H9 (cell line): ENCODE measurements around the gene TMEM131. TPM values are rescaled to one million over a fixed set of nuclear protein-coding genes. Genes with fewer than 3 reads are reported as not detected.
"Not testable (repeated sequence)": the region's sequence is repeated elsewhere in the genome, so short reads cannot be mapped to it uniquely, and the experiment has no call there.

Experiments
- DNase-seq: peaks from one replicate; pipeline ENCODE4 v3.0.0-alpha.2; 2017
- H2AFZ ChIP-seq: one replicate; pipeline ENCODE4 v1.6.1; 2013; ENCODE audit warnings: mild to moderate bottlenecking, low read length, control low read depth, moderate library complexity
- H2AK5ac ChIP-seq: 2 replicates; pipeline ENCODE4 v1.6.1; 2013; ENCODE audit warnings: low read length, control low read depth, mixed read lengths; ENCODE audit not compliant: insufficient read length
- H2BK120ac ChIP-seq: one replicate; pipeline ENCODE4 v1.6.1; 2013; ENCODE audit warnings: low read depth, mild to moderate bottlenecking, low read length, control low read depth, inconsistent platforms; ENCODE audit not compliant: poor library complexity, severe bottlenecking
- H2BK12ac ChIP-seq: 2 replicates; pipeline ENCODE4 v1.6.1; 2013; ENCODE audit warnings: low read length, control low read depth, mixed read lengths, low read depth; ENCODE audit not compliant: insufficient read length
- H2BK15ac ChIP-seq: 2 replicates; pipeline ENCODE4 v1.6.1; 2013; ENCODE audit warnings: low read depth, low read length, control low read depth
- H2BK20ac ChIP-seq: one replicate; pipeline ENCODE4 v1.6.1; 2013; ENCODE audit warnings: low read depth, mild to moderate bottlenecking, low read length, control low read depth, inconsistent platforms; ENCODE audit not compliant: poor library complexity, severe bottlenecking
- H2BK5ac ChIP-seq: 2 replicates; pipeline ENCODE4 v1.6.1; 2013; ENCODE audit warnings: low read length, control low read depth, mixed read lengths; ENCODE audit not compliant: insufficient read length
- H3K14ac ChIP-seq: 2 replicates; pipeline ENCODE4 v1.6.1; 2013; ENCODE audit warnings: low read length, control low read depth; ENCODE audit not compliant: insufficient read depth
- H3K18ac ChIP-seq: 2 replicates; pipeline ENCODE4 v1.6.1; 2013; ENCODE audit warnings: low read depth, mild to moderate bottlenecking, mixed read lengths, low read length, control low read depth; ENCODE audit not compliant: insufficient read length
- H3K23ac ChIP-seq: 2 replicates; pipeline ENCODE4 v1.6.1; 2013; ENCODE audit warnings: low read length, control low read depth, mixed read lengths, low read depth; ENCODE audit not compliant: insufficient read length
- H3K23me2 ChIP-seq: 2 replicates; pipeline ENCODE4 v1.6.1; 2013; ENCODE audit warnings: low read depth, mild to moderate bottlenecking, mixed read lengths, low read length, control low read depth; ENCODE audit not compliant: insufficient read length, poor library complexity, severe bottlenecking
- H3K27ac ChIP-seq: 2 replicates; pipeline ENCODE4 v1.5.1; 2013; ENCODE audit warnings: low read length, control low read depth, mixed read lengths, low read depth; ENCODE audit not compliant: insufficient read length
- H3K27me3 ChIP-seq: 2 replicates; pipeline ENCODE4 v1.6.1; 2013; ENCODE audit warnings: low read length, control low read depth, inconsistent platforms; ENCODE audit not compliant: insufficient read depth
- H3K4ac ChIP-seq: 2 replicates; pipeline ENCODE4 v1.6.1; 2013; ENCODE audit warnings: low read depth, mild to moderate bottlenecking, control low read depth, inconsistent platforms, low read length, moderate library complexity
- H3K4me1 ChIP-seq: 2 replicates; pipeline ENCODE4 v1.6.1; 2013; ENCODE audit warnings: low read length, control low read depth, inconsistent platforms; ENCODE audit not compliant: insufficient read depth
- H3K4me2 ChIP-seq: 2 replicates; pipeline ENCODE4 v1.6.1; 2013; ENCODE audit warnings: low read length, control low read depth, mixed read lengths; ENCODE audit not compliant: insufficient read length, insufficient read depth
- H3K56ac ChIP-seq: 2 replicates; pipeline ENCODE4 v1.6.1; 2013; ENCODE audit warnings: low read depth, mild to moderate bottlenecking, mixed read lengths, low read length, control low read depth; ENCODE audit not compliant: insufficient read length
- H3K79me1 ChIP-seq: 2 replicates; pipeline ENCODE4 v1.6.1; 2013; ENCODE audit warnings: low read depth, mild to moderate bottlenecking, moderate library complexity, low read length, control low read depth, inconsistent platforms; ENCODE audit not compliant: insufficient read depth, poor library complexity, severe bottlenecking
- H3K79me2 ChIP-seq: 2 replicates; pipeline ENCODE4 v1.6.1; 2013; ENCODE audit warnings: low read length, control low read depth, inconsistent platforms; ENCODE audit not compliant: insufficient read depth
- H3K9ac ChIP-seq: 2 replicates; pipeline ENCODE4 v1.6.1; 2013; ENCODE audit warnings: low read length, control low read depth, mixed read lengths; ENCODE audit not compliant: insufficient read length; ENCODE audit errors: extremely low read depth
- H3K9me3 ChIP-seq: one replicate; pipeline ENCODE4 v1.6.1; 2013; ENCODE audit warnings: low read depth, low read length, inconsistent platforms; ENCODE audit not compliant: control insufficient read depth
- H3T11ph ChIP-seq: one replicate; pipeline ENCODE4 v1.6.1; 2013; ENCODE audit warnings: mild to moderate bottlenecking, low read length, control low read depth, inconsistent platforms
- H4K20me1 ChIP-seq: one replicate; pipeline ENCODE4 v1.6.1; 2013; ENCODE audit not compliant: control insufficient read depth, insufficient read length, insufficient read depth
- H4K5ac ChIP-seq: 2 replicates; pipeline ENCODE4 v1.6.1; 2013; ENCODE audit warnings: low read depth, mild to moderate bottlenecking, mixed read lengths, low read length, control low read depth; ENCODE audit not compliant: insufficient read length
- H4K8ac ChIP-seq: replicated peaks from 2 replicates; pipeline ENCODE4 v1.6.1; 2013; ENCODE audit warnings: low read length, control low read depth, mixed read lengths, low read depth; ENCODE audit not compliant: insufficient read length
- H4K91ac ChIP-seq: 2 replicates; pipeline ENCODE4 v1.6.1; 2013; ENCODE audit warnings: low read depth, mild to moderate bottlenecking, moderate library complexity, mixed read lengths, low read length, control low read depth; ENCODE audit not compliant: insufficient read length
- H3K27ac Mint-ChIP-seq, 3 experiments: 2 replicates in 2 of 3; 3 replicates in 1 of 3; pipeline ENCODE4 v1.8.0; 2020 to 2021; ENCODE audit warnings: mixed read lengths in 3 of 3, mild to moderate bottlenecking in 1 of 3, moderate library complexity in 1 of 3
- H3K27me3 Mint-ChIP-seq: 2 replicates; pipeline ENCODE4 v1.8.0; 2021; ENCODE audit warnings: low read depth, mild to moderate bottlenecking, moderate library complexity, mixed read lengths
- H3K36me3 Mint-ChIP-seq, 3 experiments: 2 replicates in 2 of 3; 3 replicates in 1 of 3; pipeline ENCODE4 v1.8.0; 2020 to 2021; ENCODE audit warnings: low read depth in 3 of 3, mixed read lengths in 3 of 3; ENCODE audit not compliant: insufficient read depth in 1 of 3
- H3K4me1 Mint-ChIP-seq, 2 experiments: 2 replicates each; pipeline ENCODE4 v1.8.0; 2020; ENCODE audit warnings: mixed read lengths in 2 of 2
- H3K4me3 Mint-ChIP-seq, 2 experiments: 2 replicates in 1 of 2; 3 replicates in 1 of 2; pipeline ENCODE4 v1.8.0; 2020 to 2021; ENCODE audit warnings: mild to moderate bottlenecking in 2 of 2, mixed read lengths in 2 of 2, moderate library complexity in 1 of 2
- H3K9me3 Mint-ChIP-seq, 2 experiments: 2 replicates in 1 of 2; 3 replicates in 1 of 2; pipeline ENCODE4 v1.8.0; 2020; ENCODE audit warnings: mild to moderate bottlenecking in 2 of 2, mixed read lengths in 2 of 2, moderate library complexity in 1 of 2
- WGBS: extraction: QIAGEN DNeasy Blood & Tissue Kit; methylation state at CpG from one replicate; pipeline ENCODE4 v1.1.7; 2013; ENCODE audit warnings: missing lambda C conversion rate, low lambda C conversion rate, mixed read lengths; ENCODE audit not compliant: insufficient read length; ENCODE audit errors: extremely low coverage; 5-methylcytosine and 5-hydroxymethylcytosine counted together
- total RNA-seq: library from RNA; stranded (reverse); gene quantifications from 2 replicates; pipeline ENCODE4 v1.2.1, GENCODE V29; 2021
- TF ChIP-seq, protein P1 (sequence below): fragments of 200-600 bp; sonication (generic); conservative IDR thresholded peaks from 3 replicates; pipeline ENCODE4 v1.8.0; 2021; ENCODE audit warnings: antibody characterized with exemption, mild to moderate bottlenecking

Gene TMEM131
- total RNA-seq, 1 experiment from 2014 or later, result 20.9 TPM

DNA sequence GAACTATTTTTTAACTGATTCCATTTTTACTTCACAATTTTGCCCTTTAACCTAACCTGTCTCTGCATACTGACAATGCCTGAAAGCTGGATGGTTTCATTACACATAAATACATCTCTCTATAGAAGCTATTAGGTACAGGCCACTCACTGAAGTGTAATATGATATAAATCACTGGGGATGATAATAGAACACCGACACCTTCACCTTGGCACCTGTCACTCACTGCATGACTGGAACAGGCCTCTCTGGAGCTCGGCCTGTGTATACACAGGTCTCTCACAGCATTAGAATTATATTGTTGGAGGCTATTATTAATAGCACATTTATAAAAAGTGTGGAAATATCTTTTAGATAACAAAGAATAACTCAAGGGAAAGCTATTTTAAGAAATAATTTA, 138.2 kb downstream of the TMEM131 start:
- no peak overlapping the region for H3K27ac Mint-ChIP-seq
- no peaks in the 10 kb centered on the region for H3K9me3 Mint-ChIP-seq

DNA sequence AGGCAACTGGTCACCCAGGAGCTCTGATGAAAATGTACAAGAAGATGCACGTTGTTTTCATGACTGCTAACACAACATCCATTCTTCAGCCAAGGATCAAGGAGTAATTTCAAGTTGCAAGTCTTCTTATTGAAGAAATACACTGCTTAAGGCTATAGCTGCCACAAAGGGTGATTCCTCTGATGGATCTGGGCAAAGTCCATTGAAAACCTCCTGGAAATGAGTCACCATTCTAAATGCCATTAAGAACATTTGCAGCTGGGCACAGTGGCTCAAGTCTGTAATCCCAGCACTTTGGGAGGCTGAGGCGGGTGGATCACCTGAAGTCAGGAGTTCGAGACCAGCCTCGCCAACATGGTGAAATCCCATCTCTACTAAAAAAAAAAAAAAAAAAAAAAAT, 142.7 kb downstream of the TMEM131 start:
- not testable (repeated sequence) for H3K4me1 Mint-ChIP-seq, H3K9me3 Mint-ChIP-seq

More for the DNA sequence above, 138.2 kb downstream of the TMEM131 start:
- Histone ChIP-seq H4K20me1 (no peaks in the 10 kb centered on the region), H3K23me2 (no peaks in the 10 kb centered on the region), H3T11ph (no peak overlapping the region), H3K4me1 (no peaks in the 10 kb centered on the region), H2BK20ac (no peak overlapping the region), H3K23ac (no peak overlapping the region), H2BK15ac (no peak overlapping the region), H2AK5ac (no peak overlapping the region), H2BK5ac (no peak overlapping the region), H3K18ac (no peak overlapping the region), H4K91ac (no peak overlapping the region), H3K4me2 (no peak overlapping the region), H2BK120ac (no peak overlapping the region), H4K8ac (no peak overlapping the region), H3K27me3 (no peaks in the 10 kb centered on the region), H3K79me1 (no peaks in the 10 kb centered on the region), H4K5ac (no peak overlapping the region), H2AFZ (no peak overlapping the region), H3K9ac (no peak overlapping the region), H3K56ac (no peak overlapping the region), H3K79me2 (no peaks in the 10 kb centered on the region), H2BK12ac (no peak overlapping the region), H3K9me3 (no peaks in the 10 kb centered on the region), H3K4ac (no peak overlapping the region), H3K27ac (no peak overlapping the region), H3K14ac (no peak overlapping the region)
- no CpG with 5 or more reads among the region's 2 CpGs for WGBS
- H3K4me1 Mint-ChIP-seq, result peaks cover 10 to 14% of the 10 kb centered on the region in 2 experiments
- H3K27me3 Mint-ChIP-seq, result no peaks in the 10 kb centered on the region
- TF ChIP-seq, protein P1, sequence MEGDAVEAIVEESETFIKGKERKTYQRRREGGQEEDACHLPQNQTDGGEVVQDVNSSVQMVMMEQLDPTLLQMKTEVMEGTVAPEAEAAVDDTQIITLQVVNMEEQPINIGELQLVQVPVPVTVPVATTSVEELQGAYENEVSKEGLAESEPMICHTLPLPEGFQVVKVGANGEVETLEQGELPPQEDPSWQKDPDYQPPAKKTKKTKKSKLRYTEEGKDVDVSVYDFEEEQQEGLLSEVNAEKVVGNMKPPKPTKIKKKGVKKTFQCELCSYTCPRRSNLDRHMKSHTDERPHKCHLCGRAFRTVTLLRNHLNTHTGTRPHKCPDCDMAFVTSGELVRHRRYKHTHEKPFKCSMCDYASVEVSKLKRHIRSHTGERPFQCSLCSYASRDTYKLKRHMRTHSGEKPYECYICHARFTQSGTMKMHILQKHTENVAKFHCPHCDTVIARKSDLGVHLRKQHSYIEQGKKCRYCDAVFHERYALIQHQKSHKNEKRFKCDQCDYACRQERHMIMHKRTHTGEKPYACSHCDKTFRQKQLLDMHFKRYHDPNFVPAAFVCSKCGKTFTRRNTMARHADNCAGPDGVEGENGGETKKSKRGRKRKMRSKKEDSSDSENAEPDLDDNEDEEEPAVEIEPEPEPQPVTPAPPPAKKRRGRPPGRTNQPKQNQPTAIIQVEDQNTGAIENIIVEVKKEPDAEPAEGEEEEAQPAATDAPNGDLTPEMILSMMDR, result no peak
- no peak for DNase-seq
- H3K36me3 Mint-ChIP-seq, result peaks cover 0 to 7% (median 4%) of the 10 kb centered on the region in 3 experiments; a peak in 2 of 7 replicates
- H3K4me3 Mint-ChIP-seq, result no peak overlapping the region

More for the DNA sequence above, 142.7 kb downstream of the TMEM131 start:
- not testable (repeated sequence) for H3K23ac ChIP-seq, H4K5ac ChIP-seq, H2BK20ac ChIP-seq, H4K91ac ChIP-seq, H3K18ac ChIP-seq, H3K36me3 Mint-ChIP-seq, H3K27ac Mint-ChIP-seq, DNase-seq, H3K79me2 ChIP-seq, H2BK120ac ChIP-seq, H3K14ac ChIP-seq, H2AFZ ChIP-seq, H2AK5ac ChIP-seq, H3K27me3 ChIP-seq, H3K56ac ChIP-seq, H2BK5ac ChIP-seq, H3K4me3 Mint-ChIP-seq, H4K8ac ChIP-seq, H3K4me1 ChIP-seq, H3K27me3 Mint-ChIP-seq, H2BK12ac ChIP-seq, H3K23me2 ChIP-seq, H3K79me1 ChIP-seq, H3T11ph ChIP-seq, H3K4me2 ChIP-seq, H3K4ac ChIP-seq, H3K9ac ChIP-seq, H4K20me1 ChIP-seq, H3K9me3 ChIP-seq, H3K27ac ChIP-seq, H2BK15ac ChIP-seq
- no CpG with 5 or more reads among the region's 4 CpGs for WGBS
